Peyer's patch (tissue), 4 donors: ENCODE results near the gene ADAM30. TPM values are rescaled to one million over a fixed set of nuclear protein-coding genes. Genes with fewer than 3 reads are reported as not detected.

Experiments used
- DNase-seq, 3 donors: peaks; one replicate each; pipeline ENCODE4 v3.0.0-alpha.2; 2017 to 2019
- H3K27ac ChIP-seq, 4 donors: fragments of 200-600 bp; sonication (generic); one replicate each; pipeline ENCODE4 v1.5.1; 2016 to 2019
- H3K27me3 ChIP-seq, 2 donors: fragments of 200-600 bp; sonication (generic); one replicate each; pipeline ENCODE4 v1.5.1; 2019
- H3K36me3 ChIP-seq, 3 donors: fragments of 200-600 bp; sonication (generic); one replicate each; pipeline ENCODE4 v1.5.1; 2016 to 2019
- H3K4me1 ChIP-seq, 4 donors: fragments of 200-600 bp; sonication (generic); one replicate each; pipeline ENCODE4 v1.5.1; 2016 to 2019
- H3K4me3 ChIP-seq, 4 donors: fragments of 200-600 bp; sonication (generic); 1 replicate in 3 of 4; 2 replicates in 1 of 4; pipeline ENCODE4 v1.5.1; 2016 to 2019; ENCODE audit warnings: mild to moderate bottlenecking in 1 of 4
- H3K9me3 ChIP-seq, 4 donors: fragments of 200-600 bp; sonication (generic); one replicate each; pipeline ENCODE4 v1.5.1; 2016 to 2019; ENCODE audit warnings: mild to moderate bottlenecking in 1 of 4
- POLR2A ChIP-seq, 2 donors: fragments of 450-650 bp; IDR thresholded peaks; one replicate each; pipeline ENCODE4 v1.5.1; 2017; ENCODE audit warnings: antibody characterized with exemption in 2 of 2, mild to moderate bottlenecking in 2 of 2, moderate library complexity in 2 of 2
- total RNA-seq, 4 donors: library from RNA; depleted of rRNA; stranded (reverse); fragments of >200 nt; gene quantifications; one replicate each; pipeline ENCODE4 v1.1.0, GENCODE V29; 2016
- TF ChIP-seq, protein P1 (sequence below), 6 experiments: fragments of 450-650 bp in 4 of 6; fragments of 200-600 bp in 2 of 6; sonication (generic) in 1 of 6; IDR thresholded peaks; one replicate each; pipeline ENCODE4 v1.5.1; 2017 to 2019; ENCODE audit warnings: antibody characterized with exemption in 6 of 6, mild to moderate bottlenecking in 3 of 6, moderate library complexity in 1 of 6

Gene ADAM30
- total RNA-seq, 4 donors from 2014 or later: not detected

DNA sequence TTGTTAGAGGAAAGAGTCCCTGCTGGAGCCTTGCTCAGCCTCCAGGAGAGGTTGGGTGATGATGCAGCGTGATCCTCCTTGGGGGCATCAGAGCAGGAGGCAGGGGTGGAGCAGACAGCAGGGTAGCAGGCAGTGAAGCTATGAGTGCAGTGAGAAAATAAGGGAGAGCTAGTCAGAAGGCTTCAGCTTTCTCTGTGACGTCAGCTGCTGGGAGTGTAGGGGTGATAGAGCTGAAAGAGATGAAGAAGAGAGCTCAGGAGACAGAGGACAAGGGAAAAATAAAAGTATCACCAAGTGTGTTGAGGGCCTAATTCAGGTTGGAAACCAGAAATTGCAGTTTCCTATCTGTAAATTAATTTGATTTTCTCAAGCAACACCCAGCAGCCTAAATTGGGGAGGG is 2.2 kb upstream of the ADAM30 start:
- Histone ChIP-seq H3K4me3 (no peak overlapping the region), H3K27ac (no peak overlapping the region), H3K27me3 (no peaks in the 10 kb centered on the region), H3K4me1 (no peaks in the 10 kb centered on the region), H3K9me3 (no peaks in the 10 kb centered on the region), H3K36me3 (no peaks in the 10 kb centered on the region)
- TF ChIP-seq, protein P1, sequence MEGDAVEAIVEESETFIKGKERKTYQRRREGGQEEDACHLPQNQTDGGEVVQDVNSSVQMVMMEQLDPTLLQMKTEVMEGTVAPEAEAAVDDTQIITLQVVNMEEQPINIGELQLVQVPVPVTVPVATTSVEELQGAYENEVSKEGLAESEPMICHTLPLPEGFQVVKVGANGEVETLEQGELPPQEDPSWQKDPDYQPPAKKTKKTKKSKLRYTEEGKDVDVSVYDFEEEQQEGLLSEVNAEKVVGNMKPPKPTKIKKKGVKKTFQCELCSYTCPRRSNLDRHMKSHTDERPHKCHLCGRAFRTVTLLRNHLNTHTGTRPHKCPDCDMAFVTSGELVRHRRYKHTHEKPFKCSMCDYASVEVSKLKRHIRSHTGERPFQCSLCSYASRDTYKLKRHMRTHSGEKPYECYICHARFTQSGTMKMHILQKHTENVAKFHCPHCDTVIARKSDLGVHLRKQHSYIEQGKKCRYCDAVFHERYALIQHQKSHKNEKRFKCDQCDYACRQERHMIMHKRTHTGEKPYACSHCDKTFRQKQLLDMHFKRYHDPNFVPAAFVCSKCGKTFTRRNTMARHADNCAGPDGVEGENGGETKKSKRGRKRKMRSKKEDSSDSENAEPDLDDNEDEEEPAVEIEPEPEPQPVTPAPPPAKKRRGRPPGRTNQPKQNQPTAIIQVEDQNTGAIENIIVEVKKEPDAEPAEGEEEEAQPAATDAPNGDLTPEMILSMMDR (IDR thresholded peaks at IDR 0.05): no peak
- no peak for TF ChIP-seq POLR2A (IDR thresholded peaks at IDR 0.05)
- DNase-seq: no peak

DNA sequence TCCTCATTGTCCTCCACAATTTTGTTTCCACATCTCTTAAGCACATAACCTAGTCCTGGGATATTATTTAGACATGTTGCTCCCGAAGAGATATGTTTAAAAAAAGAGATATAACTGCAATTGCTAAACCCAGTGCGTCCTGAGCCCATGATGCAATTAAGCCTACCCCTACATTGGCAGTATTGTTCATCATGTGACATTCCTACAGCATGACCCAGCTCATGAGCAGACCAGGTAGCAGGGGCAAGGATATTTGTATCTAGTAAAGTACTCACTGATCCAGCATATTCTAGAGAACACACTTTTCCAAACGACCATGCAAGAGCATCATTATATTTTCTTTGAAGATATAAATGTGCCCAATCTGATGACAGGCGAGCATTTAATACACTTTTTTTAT is 1.2 kb downstream of the ADAM30 start:
- Histone ChIP-seq H3K27ac (no peak overlapping the region), H3K9me3 (no peaks in the 10 kb centered on the region), H3K4me1 (no peaks in the 10 kb centered on the region), H3K36me3 (no peaks in the 10 kb centered on the region), H3K27me3 (no peaks in the 10 kb centered on the region), H3K4me3 (no peak overlapping the region)
- TF ChIP-seq, protein P1 (IDR thresholded peaks at IDR 0.05): no peak
- no peak for TF ChIP-seq POLR2A (IDR thresholded peaks at IDR 0.05)
- no peak for DNase-seq

DNA sequence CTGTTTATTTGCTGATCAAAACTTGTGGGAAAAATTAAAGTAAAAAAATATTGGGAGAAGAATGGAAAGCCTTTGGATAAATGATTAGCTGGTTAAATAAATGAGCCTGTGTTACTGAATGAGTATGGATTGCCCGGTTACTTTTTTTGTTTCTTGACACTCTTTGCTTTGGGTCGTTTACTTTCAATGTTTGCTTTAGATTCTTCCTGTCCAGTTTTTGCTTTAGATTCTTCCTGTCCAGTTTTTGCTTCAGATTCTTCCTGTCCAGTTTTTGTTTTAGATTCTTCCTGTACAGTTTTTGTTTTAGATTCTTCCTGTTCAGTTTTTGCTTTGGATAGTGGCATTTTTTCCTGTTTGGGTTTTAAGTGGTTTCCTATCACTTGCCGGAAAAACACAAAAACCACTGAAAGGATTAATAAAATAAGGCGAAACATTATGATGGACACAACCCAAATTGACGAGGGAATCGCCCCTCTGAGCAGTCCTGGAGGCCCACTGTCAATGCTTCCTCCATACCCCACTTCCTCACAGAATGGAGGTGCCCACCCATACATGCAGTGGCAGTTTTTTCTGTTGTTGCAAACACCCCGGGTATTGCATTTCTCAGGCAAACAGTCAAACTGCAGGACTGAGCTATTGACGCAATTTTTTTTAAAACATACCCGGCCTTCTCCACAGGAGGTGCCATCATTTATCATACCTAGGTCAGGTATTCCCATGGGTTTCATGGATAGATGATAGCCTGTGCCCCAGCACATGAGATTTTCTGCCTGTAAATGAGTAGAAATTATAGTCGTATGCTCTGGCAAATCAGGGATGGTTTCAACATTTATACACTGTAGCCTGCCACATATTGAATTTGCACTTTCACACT is 2.3 kb downstream of the ADAM30 start:
- Histone ChIP-seq H3K27ac (no peak overlapping the region), H3K27me3 (no peaks in the 10 kb centered on the region), H3K4me3 (no peak overlapping the region), H3K4me1 (no peaks in the 10 kb centered on the region), H3K36me3 (no peaks in the 10 kb centered on the region), H3K9me3 (no peaks in the 10 kb centered on the region)
- TF ChIP-seq POLR2A (IDR thresholded peaks at IDR 0.05): no peak
- TF ChIP-seq, protein P1 (IDR thresholded peaks at IDR 0.05): no peak
- no peak for DNase-seq

DNA sequence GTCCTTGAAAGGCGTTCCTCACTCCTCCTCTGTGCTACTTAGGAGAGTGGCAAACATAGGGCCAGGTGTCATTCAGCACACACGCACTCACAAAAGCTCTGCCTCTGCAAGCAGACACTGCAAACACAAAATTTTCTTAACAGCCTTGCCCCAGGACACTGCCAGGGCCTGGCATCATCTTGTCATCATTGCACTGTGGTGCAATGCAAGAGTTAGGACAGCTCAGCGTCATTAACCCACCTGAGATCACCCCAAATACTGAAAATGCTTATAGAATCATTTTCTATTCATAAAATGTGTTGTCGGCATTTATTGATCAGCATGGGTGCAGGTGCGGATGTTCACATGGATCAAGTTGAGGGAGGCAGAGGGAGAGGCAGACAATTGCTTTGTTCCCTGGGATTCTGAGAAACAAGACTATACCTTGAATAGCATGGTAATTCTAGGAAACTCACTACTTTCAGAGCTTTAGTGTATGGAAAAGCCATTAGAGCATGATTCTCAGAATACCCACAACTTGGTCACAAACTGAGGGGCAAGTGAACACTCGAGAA is 3.0 kb downstream of the ADAM30 start:
- H3K36me3 ChIP-seq: no peaks in the 10 kb centered on the region
- H3K27ac ChIP-seq: no peak overlapping the region
- H3K4me1 ChIP-seq: no peaks in the 10 kb centered on the region
- TF ChIP-seq POLR2A (IDR thresholded peaks at IDR 0.05): no peak
- TF ChIP-seq, protein P1 (IDR thresholded peaks at IDR 0.05): no peak
- H3K27me3 ChIP-seq: no peaks in the 10 kb centered on the region
- no peak overlapping the region for H3K4me3 ChIP-seq
- no peak for DNase-seq
- peaks cover 0 to under 1% (median 0%) of the 10 kb centered on the region in 4 donors for H3K9me3 ChIP-seq

DNA sequence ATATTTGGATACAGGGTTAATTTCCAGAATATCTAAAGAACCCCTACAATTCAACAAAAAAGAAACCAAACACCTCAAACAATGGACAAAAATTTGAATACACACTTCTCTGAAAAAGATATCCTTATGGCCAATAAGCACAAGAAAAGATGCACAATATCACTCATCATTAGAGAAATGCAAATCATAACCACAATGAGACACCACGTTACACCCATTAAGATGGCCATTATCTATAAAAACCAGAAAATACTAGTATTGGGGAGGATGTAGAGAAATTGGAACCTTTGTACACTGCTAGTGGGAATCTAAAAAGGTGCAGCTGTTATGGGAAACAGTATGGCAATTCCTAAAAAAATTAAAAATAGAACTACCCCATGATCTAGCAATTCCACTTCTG is 4.9 kb downstream of the ADAM30 start:
- no peak for TF ChIP-seq POLR2A (IDR thresholded peaks at IDR 0.05)
- TF ChIP-seq, protein P1 (IDR thresholded peaks at IDR 0.05): no peak
- Histone ChIP-seq H3K9me3 (peaks cover 0 to 5% (median 0%) of the 10 kb centered on the region in 4 donors), H3K27me3 (no peaks in the 10 kb centered on the region), H3K27ac (no peak overlapping the region), H3K4me3 (no peak overlapping the region), H3K4me1 (no peaks in the 10 kb centered on the region), H3K36me3 (no peaks in the 10 kb centered on the region)
- DNase-seq: no peak
